HEK293T (cell line): Measurements from ENCODE around the gene LRBA.

Source experiments
- ARNT ChIP-seq: fragments of 450-650 bp; IDR thresholded peaks from 2 replicates; pipeline ENCODE4 v1.6.1; 2017; ENCODE audit warnings: mild to moderate bottlenecking
- BHLHE40 ChIP-seq: fragments of 450-650 bp; IDR thresholded peaks from 2 replicates; pipeline ENCODE4 v1.6.1; 2016; ENCODE audit warnings: mild to moderate bottlenecking, moderate library complexity, borderline replicate concordance
- ELF4 ChIP-seq: fragments of 450-650 bp; IDR thresholded peaks from 2 replicates; pipeline ENCODE4 v1.6.1; 2017; ENCODE audit warnings: antibody characterized with exemption
- FOXA1 ChIP-seq: fragments of 450-650 bp; IDR thresholded peaks from 2 replicates; pipeline ENCODE4 v1.6.1; 2016; ENCODE audit warnings: mild to moderate bottlenecking
- FOXK2 ChIP-seq: fragments of 450-650 bp; IDR thresholded peaks from 2 replicates; pipeline ENCODE4 v1.6.1; 2016; ENCODE audit warnings: mild to moderate bottlenecking
- FOXM1 ChIP-seq: fragments of 450-650 bp; IDR thresholded peaks from 2 replicates; pipeline ENCODE4 v1.6.1; 2017; ENCODE audit warnings: mild to moderate bottlenecking, borderline replicate concordance
- HDGF ChIP-seq: fragments of 450-650 bp; IDR thresholded peaks from 2 replicates; pipeline ENCODE4 v1.6.1; 2017; ENCODE audit warnings: antibody characterized with exemption, borderline replicate concordance
- LEF1 ChIP-seq: fragments of 450-650 bp; IDR thresholded peaks from 2 replicates; pipeline ENCODE4 v1.6.1; 2017; ENCODE audit warnings: mild to moderate bottlenecking, borderline replicate concordance
- SP1 ChIP-seq: fragments of 450-650 bp; IDR thresholded peaks from 2 replicates; pipeline ENCODE4 v1.6.1; 2017
- TARDBP ChIP-seq: fragments of 450-650 bp; IDR thresholded peaks from 2 replicates; pipeline ENCODE4 v1.6.1; 2016

GRCh38 chr4:150591904-150592303 lies 423.2 kb downstream of the LRBA start:
- TF ChIP-seq BHLHE40 (no peak), FOXK2 (no peak), FOXM1 (no peak), ARNT (no peak), LEF1 (no peak), SP1 (no peak), HDGF (no peak), FOXA1 (no peak), ELF4 (no peak), TARDBP (no peak)
